ENCODE data around the gene ZNF335. TPM values are rescaled to one million over a fixed set of nuclear protein-coding genes. Genes with fewer than 3 reads are reported as not detected.

Gene ZNF335
- total and polyA plus RNA-seq, 2 of the 13 experiments (the other 11 are each of a cell fraction or from before 2014, with no cell fraction given): 9.7 to 13.7 TPM

GRCh38 chr20:46011631-46012482 lies 39.9 kb upstream of the ZNF335 start (continued):
- no peak for TF ChIP-seq PRDM4 (CRISPR knock-in tag; IDR thresholded peaks at IDR 0.05; ENCODE audit: borderline replicate concordance)
- peak; percentile 84 for TF ChIP-seq EZH2 (conservative IDR thresholded peaks at IDR 0.05; ENCODE audit: low read depth, low read length)
- TF ChIP-seq ZNF891 (CRISPR knock-in tag; IDR thresholded peaks at IDR 0.05): no peak
- no peak for TF ChIP-seq RBM22 (optimal IDR thresholded peaks at IDR 0.05; ENCODE audit: low read length)
- peak; percentile 48 for TF ChIP-seq NFYB (CRISPR knock-in tag; IDR thresholded peaks at IDR 0.05)
- TF ChIP-seq ZNF670 (CRISPR knock-in tag; IDR thresholded peaks at IDR 0.05; ENCODE audit: borderline replicate concordance): 0 out of 2 replicates have a peak, but pooled peaks have one; percentile 43
- 0 out of 2 replicates have a peak, but pooled peaks have one; percentile 25 for TF ChIP-seq HDAC1 (CRISPR knock-in tag; IDR thresholded peaks at IDR 0.05)
- TF ChIP-seq XRCC5 (optimal IDR thresholded peaks at IDR 0.05; ENCODE audit: low read length): peak; percentile 73
- peak; percentile 18 for TF ChIP-seq RBM39 (IDR thresholded peaks at IDR 0.05; ENCODE audit: low read depth, low read length, poor library complexity, severe bottlenecking)
- TF ChIP-seq SP4 (CRISPR knock-in tag; IDR thresholded peaks at IDR 0.05): 0 out of 2 replicates have a peak, but pooled peaks have one; percentile 10

Measured in HepG2 (cell line).